ENCODE data around the gene LIFR.

DNA sequence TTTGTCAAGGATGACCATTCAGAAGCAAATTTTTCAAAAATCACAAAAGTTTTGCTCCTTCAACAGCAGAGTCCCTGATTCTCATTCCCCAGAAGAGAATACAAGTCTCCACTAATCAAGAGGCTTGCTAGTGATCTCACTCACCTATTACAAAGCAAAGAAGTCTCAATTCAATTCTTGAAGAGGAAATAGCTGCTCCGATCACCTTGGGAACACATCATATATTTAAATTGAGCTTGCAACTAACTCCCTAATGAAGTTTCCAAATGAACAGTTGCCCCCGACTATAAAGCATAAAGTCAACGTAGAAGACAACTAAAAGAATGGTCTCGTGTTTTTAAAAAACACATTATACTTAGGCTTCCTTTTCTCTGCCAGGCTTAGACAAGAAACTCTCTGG is 1.6 kb downstream of the LIFR start:
- TF ChIP-seq, protein P1, sequence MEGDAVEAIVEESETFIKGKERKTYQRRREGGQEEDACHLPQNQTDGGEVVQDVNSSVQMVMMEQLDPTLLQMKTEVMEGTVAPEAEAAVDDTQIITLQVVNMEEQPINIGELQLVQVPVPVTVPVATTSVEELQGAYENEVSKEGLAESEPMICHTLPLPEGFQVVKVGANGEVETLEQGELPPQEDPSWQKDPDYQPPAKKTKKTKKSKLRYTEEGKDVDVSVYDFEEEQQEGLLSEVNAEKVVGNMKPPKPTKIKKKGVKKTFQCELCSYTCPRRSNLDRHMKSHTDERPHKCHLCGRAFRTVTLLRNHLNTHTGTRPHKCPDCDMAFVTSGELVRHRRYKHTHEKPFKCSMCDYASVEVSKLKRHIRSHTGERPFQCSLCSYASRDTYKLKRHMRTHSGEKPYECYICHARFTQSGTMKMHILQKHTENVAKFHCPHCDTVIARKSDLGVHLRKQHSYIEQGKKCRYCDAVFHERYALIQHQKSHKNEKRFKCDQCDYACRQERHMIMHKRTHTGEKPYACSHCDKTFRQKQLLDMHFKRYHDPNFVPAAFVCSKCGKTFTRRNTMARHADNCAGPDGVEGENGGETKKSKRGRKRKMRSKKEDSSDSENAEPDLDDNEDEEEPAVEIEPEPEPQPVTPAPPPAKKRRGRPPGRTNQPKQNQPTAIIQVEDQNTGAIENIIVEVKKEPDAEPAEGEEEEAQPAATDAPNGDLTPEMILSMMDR (IDR thresholded peaks at IDR 0.05), result no peak
- TF ChIP-seq TCF7L2 (IDR thresholded peaks at IDR 0.05; ENCODE audit: low read depth, low read length) (no peak), SIN3A (IDR thresholded peaks at IDR 0.05; ENCODE audit: borderline replicate concordance, insufficient read depth, low read depth, low read length) (no peak)
